8988T (cell line): Measurements from ENCODE around the gene RASL10B.

Experiments
- DNase-seq: peaks from one replicate; pipeline ENCODE4 v3.0.0; 2011

Gene RASL10B

DNA sequence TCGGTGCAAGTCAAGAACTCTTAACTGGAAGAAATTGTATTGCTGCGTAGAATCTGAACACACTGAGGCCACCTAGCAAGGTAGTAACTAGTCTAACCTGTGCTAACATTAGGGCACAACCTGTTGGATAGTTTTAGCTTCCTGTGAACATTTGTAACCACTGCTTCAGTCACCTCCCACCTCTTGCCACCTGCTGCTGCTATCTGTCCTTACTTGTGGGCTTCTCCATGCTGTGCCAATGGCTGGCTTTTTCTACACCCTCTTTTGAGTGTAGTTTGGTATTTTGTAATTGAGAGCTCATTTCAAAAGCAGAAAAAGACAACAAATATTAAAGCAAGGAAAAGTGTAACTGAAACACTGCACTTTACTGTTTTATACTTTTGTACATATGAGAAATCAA is 7.7 kb upstream of the RASL10B start:
- no peak for DNase-seq

DNA sequence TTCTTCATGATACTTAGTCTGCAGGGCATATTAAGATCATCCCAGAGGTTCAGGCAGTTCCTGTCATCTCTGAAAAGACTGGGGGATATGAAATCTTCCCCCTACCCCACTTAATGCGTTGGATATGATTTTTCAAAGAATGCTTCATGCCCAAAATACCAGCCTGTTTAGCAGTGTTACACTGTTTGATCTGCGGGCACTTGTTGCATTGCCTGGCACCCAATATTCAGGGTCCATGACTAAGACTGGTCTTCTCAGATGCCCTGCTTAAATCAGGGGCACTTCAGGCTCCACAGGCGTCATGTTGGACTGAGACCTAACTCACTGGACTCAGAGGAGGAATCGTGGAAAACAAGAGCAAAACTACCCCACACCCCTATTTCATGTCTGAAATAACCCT is 6.4 kb upstream of the RASL10B start:
- no peak for DNase-seq

- DNase-seq: no peak
Observed at GRCh38 chr17:35725802-35726126, 5.7 kb upstream of the RASL10B start.

DNA sequence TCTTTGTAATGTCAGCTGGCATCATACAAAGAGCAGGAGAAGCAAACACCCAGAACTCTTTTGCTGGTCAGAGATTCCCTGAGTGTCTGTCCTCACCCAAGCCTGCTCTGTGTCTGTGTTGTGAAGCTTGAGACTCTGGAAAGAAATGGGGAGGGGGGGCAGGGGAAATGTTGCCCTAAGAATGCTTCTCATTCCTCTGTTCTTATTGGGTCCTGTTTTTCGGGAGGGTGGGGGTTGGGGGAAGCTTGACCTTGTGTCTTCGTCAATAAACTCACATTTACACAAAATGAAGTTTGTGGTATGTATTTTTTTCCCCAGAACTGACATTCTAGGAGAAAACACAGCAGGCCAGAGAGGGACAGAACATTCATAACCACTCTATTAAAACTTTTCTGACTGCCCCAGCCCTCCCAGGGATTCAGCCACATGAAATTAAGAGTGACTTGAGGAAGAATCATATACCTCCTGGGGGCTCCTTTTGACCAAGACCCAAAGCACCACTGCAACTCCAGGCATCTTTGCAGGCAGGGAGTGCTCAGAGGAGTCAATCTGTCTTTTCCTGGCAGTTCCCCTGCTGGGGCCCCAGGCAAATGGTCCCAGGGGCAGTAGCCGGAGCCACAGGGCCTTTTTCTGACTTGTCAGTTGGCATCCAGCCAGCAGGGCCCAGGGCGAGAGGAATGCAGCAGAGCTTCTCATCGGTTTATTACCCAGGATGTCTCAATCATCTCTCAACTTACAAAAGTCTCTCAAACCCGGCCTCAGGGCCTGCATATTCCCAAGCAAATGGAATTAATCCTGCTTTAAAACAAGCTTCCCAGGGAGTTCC is 5.1 kb upstream of the RASL10B start:
- DNase-seq: peak; percentile 18

DNA sequence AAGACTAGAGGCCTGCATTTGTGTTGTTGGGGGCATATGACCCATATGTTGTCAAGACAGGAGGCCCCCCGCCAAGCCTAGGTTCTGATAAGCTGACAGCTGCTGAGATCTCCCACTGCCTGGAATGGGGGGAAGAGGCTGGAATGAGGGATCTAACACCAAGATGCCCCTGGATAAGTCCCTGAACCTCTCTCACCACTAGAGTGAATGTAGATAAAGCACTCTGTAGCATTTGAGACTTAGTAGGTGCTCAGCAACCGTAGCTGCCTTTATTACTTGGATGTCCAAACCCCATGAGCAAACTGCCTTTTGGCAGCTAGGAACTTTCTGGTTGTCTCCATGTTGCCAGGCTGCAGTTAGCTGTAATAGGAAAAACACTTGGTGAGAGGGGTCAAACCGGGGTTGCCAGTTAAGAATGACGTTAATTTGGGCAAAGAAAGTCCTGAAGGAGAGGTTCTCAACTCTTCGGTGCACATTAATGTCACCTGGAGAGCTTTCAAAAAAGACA is 4.4 kb upstream of the RASL10B start:
- no peak for DNase-seq

- no peak for DNase-seq
Observed at GRCh38 chr17:35727635-35728034, 3.8 kb upstream of the RASL10B start.

GRCh38 chr17:35728551-35728950 is 2.9 kb upstream of the RASL10B start:
- DNase-seq: no peak

- no peak for DNase-seq
Observed at GRCh38 chr17:35729405-35729833, 2.0 kb upstream of the RASL10B start.

GRCh38 chr17:35730400-35731005 is 936 bp upstream of the RASL10B start:
- DNase-seq: no peak

GRCh38 chr17:35731917-35732805 is 722 bp downstream of the RASL10B start:
- DNase-seq: peak; percentile 31

GRCh38 chr17:35732806-35733136 is 1.3 kb downstream of the RASL10B start:
- DNase-seq: no peak

GRCh38 chr17:35733366-35733765 is 1.9 kb downstream of the RASL10B start:
- DNase-seq: no peak

GRCh38 chr17:35734396-35734795 is 3.0 kb downstream of the RASL10B start:
- no peak for DNase-seq

GRCh38 chr17:35735036-35735805 is 3.8 kb downstream of the RASL10B start:
- no peak for DNase-seq

- no peak for DNase-seq
Observed at GRCh38 chr17:35736236-35736635, 4.8 kb downstream of the RASL10B start.

GRCh38 chr17:35738519-35739133 is 7.2 kb downstream of the RASL10B start:
- no peak for DNase-seq

- no peak for DNase-seq
Observed at GRCh38 chr17:35740216-35740615, 8.8 kb downstream of the RASL10B start.

DNA sequence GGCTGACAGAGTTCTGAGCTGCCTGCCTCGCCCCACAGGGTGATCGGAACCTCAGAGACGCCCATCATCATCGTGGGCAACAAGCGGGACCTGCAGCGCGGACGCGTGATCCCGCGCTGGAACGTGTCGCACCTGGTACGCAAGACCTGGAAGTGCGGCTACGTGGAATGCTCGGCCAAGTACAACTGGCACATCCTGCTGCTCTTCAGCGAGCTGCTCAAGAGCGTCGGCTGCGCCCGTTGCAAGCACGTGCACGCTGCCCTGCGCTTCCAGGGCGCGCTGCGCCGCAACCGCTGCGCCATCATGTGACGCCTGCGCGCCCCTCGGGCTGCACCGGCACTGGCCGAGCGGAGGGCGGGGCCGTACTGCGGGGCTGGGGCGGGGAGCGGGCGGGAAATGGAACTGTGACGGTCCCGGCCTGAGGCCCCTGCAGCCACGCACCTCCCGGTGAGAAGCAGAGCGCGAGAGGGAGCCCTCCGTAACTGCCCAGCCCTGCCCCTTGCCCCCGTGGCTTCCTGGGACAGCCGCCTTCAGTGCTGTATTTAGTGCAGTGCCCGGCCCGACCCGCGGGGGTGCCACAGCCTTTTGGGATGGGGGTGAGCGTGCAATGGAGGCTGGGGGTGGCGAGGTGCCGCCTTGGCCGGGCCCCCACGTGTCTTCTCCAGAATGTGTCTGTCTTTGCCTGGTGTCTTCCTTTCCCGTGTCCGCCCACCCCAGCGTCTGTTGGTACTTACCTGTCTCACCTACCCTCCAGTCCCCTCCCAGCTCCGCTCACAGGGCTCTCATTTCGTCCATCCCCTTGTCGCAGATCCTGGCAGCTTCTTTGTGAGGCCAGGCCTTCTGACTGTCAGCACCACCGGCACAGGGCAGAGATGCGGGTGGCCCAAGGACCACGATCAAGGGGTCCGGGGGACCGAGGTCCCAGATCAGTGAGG is 9.8 kb downstream of the RASL10B start:
- peak; percentile 34 for DNase-seq

GRCh38 chr17:35742496-35742895 is 11.1 kb downstream of the RASL10B start:
- no peak for DNase-seq

DNA sequence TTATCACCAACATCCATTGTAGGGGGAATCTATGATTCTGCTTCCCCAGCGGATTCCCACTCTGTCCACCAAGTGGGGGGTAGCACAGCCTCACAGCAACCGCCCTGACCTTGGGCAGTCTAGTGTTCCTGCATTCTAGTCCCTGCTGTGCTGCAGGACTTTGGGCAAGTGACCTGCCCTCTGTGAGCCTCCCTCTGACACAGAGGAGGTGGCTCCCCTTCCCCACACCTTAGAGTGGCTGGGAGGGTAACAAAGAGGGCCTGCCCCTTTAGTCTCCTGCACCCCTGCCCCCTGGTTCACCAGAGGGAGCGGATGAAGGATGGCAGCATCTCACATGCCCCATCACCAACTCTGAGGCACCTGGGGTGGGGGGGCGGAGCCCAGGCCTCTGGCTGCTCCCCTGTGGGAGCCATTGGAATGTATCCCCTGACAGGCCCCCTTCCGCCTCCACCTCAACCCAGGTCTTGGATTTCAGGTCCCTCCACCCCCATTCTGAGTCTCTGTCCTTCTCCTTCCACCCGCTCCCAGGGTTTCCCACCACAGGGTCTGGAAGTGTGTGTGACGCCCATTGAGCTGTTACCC is 11.5 kb downstream of the RASL10B start:
- no peak for DNase-seq
